ENCODE data around the gene ITPR1.
"Not testable (repeated sequence)": the region's sequence is repeated elsewhere in the genome, so short reads cannot be mapped to it uniquely, and the experiment has no call there.

Gene ITPR1

DNA sequence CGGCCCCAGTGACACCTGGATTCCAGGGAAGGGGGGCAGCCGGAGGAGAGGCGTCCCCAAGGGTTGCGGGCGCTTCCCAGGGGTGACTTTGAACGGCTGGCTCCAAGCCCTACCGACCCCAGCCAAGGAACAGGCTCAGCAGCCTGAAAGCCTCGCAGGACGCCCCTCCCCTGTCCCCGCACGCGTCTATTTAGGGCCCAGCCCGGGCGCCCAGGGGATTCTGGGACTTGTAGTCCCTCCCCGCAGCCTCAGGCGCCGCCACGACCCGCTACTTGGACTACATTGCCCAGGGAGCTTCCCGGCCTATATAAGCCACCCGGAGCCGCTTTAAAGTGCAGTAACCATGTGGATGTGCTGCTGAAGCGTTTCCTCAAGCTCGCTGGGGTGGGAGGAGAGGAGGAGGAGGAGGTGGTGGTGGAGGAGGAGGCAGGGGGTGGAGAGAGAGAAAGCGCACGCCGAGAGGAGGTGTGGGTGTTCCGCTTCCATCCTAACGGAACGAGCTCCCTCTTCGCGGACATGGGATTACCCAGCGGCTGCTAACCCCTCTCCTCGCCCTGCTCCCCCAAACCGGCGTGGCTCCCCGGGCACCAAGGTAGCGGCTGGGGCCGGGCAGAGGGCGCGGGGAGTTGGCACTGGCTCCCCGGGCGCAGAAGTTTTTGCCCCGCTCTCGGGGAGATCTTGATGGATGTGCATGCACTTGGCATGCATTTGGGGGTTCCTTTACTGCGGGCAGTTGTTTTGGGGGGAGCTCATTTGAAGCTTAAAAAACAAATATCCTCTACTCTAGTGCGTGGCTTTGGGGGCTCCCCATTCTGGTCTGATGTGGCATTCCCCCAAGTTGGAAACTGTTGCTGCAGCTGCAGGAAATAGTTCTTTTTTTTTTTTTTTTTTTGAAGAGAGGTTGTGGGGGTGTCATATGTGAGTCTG is at the start of gene ITPR1:
TSS of gene ITPR1 (plus strand) at position 335 of the 927 bp plus-strand sequence. CDS start 23,144 bp downstream, outside the sequence.
- peak; percentile 99 for DNase-seq

DNA sequence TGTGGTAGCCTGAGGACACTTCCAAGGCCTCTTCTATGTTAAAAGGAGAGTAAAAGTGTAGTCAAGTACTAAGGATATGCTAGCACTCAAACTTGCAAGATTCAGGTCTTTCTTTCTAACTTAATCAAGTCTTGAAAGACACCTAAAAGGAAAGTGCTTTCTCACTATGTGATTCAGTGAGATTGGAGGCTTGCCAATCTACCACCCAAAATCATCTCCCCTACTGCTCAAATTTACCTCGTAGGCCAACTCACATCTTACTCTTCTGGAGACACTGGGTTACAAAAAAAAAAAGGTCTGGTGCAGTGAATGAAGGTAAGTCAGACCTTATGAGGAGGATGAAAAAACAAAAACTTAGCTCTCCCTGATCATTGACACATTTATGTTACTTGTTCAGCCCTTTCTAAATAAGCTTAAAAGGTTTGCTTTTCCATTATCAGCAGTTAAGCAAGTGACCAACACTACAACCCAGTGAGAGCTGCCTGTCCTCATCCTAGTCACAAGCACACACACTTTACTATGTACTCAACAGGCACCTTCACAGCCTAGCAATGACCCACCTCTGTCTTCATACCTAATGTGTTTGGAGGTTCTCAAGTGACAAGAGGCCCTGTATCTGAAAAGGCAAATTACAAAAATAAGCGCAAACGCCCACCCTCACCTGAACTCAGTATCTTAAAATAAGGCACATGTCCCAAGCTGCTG is 45.7 kb upstream of the ITPR1 start:
- DNase-seq, result no peak

DNA sequence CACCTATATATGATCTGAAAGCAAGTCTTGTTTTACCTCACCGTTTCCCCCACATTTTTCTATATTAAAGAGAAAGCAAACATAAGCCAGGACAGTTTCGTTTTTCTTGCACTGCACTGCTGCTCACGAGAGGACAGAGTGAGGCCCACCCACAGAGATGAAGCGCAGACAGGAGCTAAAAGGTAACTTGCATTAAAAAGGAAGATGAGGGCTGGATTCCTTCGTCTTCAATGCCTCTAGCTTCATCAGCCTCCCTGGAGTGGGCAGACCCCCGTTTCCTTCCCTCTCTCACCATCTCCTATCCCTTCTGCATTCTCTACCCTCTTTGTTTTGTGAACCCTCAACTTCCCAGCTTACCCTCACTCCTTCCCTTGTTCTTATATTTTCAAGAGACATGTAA is 45.0 kb upstream of the ITPR1 start:
- DNase-seq, result no peak

DNA sequence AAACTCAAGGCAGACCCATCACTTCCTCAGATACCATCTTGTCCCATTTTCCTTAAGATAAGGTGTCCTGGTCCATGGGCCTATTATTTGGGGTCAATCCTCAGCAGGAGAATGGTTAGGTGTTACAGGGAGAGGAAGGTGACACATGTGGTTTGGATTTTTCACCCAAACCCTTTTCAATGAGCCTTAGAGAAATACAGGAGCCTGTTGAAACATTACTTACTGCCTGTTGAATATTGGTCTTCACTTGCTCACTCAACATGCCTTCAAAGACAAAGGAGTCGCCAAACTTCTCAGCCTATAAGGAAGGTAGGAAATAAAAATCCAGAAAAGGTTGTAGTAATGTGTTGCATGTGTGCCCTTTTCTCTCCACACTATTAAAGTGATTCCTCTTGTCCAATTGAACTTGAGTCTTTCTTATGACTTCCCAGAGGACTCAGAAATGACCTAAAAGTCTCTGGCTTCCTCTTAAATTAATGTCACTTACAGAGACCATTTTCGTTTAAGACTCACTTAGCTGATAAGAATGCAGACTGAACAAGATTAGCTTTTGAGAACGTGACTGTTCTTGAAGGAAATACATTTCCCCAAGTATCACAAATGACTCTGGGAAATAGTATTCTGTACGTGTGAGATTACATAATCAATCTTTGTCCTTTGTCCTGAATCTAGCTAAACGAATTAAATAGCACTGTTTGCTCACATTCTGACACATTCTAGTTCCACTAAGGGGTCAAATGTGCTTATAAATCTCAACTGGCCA is 43.9 kb upstream of the ITPR1 start:
- no peak for DNase-seq

DNA sequence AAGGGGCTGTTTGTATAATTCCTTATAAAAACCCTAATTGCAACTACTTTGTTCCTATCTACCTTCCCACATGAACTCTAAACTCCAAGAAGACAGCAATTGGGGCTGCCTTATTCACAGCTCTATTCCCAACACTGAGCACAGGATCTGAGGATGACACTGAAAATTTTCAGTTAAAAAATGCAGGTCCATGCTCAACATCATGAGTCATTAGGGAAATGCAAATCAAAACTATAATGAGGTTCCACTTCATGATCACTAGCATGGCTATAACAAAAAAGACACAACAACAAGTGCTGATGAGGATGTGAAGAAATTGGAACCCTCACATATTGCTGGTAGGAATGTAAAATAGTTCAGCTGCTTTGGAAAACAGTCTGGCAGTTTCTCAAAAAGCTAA is 39.0 kb upstream of the ITPR1 start:
- no peak for DNase-seq

DNA sequence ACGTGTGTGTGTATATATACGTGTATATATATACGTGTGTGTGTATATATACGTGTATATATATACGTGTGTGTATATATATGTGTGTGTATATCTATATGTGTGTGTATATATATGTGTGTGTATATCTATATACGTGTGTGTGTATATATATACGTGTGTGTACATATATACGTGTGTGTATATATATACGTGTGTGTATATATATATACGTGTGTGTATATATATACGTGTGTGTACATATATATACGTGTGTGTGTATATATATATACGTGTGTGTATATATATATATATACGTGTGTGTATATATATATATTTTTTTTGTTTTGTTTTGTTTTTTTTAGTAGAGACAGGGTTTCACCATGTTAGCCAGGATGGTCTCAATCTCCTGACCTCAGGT is 36.4 kb upstream of the ITPR1 start:
- not testable (repeated sequence) for DNase-seq

DNA sequence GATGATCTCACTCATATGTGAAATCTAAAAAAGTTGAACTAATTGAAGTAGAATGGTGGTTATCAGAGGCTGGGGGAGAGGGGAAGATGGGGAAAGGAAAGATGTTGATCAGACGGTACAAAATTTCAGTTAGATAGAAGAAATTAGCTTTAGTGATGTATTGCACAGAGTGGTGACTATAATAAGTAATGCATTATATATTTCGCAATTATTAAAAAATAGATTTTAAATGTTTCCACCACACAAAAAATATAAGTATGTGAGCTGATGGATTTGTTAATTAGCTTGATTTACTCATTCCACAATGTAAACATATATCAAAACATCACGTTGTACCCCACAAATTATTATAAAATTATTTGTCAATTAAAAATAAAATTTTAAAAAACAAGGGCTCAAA is 34.2 kb upstream of the ITPR1 start:
- DNase-seq, result no peak

DNA sequence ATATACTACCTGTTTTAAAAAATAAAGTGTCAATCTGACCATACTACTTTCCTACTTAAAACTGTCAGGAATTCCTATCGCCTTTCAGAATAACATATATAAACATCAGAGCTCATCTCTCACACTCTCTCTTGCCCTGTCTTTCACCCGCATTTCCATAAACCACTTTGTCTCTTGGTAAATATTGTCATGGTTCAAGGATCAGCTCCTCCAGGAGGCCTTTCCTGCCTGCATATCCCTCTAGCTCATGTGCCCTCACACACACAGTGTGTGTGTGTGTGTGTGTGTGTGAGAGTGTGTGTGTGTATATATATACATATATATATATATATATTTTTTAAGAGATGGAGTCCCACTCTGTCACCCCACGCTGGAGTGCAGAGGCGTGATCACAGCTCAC is 32.8 kb upstream of the ITPR1 start:
- no peak for DNase-seq

DNA sequence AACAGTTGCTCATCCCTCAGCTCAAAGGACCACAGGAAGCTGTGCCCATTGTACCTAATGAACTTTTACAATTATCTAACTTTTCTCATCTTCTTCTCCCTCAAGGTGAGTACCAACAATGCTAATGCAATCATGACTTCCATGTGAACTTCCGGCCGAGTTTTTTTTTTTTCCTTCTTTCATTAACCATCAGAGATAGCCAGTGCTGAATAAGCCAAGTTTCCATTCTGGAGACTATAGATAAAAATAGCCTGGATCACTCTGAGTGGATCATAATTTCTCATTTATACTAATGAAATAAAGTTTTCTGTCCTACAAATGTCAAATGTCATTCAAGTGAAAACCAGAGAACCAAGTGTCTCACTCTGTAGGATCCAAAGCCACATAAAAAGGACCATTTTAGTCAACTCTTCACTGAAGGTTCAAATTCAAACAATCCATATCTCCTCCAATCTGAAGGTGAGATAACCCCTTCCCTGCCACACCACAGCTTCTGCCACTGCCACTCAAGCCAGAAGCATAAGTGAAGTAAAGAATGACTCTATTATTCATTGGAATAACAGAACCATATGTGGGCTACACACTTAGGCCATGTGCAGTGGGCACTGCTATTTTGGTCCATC is 31.6 kb upstream of the ITPR1 start:
- no peak for DNase-seq

DNA sequence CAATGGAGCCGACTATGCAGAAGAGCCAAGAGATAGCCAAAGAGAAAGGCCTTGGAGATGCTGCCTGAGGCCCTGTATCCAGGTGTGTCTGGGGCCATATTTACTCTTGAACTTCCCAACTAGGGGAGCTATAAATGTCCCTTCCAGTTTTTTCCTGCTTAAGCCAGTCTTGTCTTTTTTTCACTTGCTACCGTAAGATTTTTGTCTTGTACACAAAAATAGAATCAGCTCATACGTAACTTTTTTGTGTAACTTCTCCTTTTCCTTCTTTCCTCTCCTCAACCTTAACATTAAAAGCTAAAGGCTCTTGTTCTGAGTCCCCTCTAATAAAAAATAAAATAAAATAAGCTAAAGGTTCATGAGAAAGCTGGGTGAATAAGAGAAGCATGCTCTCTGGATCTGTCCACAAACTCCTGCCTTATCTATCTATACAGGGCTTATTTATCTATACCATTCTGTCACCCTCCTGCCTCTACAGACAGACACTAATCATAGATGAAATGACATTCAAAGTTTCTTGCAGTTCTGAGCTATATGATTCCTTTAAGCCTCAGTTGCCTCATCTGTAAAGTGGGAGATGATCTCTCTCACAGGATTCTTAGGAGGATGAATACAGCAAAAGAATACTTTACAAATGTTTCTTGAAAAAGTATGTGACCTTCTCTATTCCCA is 30.6 kb upstream of the ITPR1 start:
- DNase-seq, result no peak

DNA sequence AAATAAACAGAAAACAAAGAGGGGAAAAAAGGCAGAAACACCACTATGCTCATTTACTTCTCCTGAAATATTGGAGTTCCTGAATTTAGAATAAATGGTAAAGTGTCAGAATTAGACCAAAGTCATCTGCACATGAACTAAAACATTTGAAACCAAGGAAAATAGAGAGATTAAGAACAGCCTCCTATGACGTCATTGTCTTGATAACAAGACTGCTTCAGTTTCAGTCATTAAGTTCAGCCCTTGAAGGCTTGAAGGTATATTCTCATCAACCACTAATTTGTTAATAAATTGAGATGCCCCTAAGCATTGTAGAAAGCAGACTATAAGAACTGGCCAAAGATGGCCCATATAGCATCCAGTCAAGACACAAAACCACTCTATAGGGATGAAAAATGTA is 28.6 kb upstream of the ITPR1 start:
- no peak for DNase-seq

DNA sequence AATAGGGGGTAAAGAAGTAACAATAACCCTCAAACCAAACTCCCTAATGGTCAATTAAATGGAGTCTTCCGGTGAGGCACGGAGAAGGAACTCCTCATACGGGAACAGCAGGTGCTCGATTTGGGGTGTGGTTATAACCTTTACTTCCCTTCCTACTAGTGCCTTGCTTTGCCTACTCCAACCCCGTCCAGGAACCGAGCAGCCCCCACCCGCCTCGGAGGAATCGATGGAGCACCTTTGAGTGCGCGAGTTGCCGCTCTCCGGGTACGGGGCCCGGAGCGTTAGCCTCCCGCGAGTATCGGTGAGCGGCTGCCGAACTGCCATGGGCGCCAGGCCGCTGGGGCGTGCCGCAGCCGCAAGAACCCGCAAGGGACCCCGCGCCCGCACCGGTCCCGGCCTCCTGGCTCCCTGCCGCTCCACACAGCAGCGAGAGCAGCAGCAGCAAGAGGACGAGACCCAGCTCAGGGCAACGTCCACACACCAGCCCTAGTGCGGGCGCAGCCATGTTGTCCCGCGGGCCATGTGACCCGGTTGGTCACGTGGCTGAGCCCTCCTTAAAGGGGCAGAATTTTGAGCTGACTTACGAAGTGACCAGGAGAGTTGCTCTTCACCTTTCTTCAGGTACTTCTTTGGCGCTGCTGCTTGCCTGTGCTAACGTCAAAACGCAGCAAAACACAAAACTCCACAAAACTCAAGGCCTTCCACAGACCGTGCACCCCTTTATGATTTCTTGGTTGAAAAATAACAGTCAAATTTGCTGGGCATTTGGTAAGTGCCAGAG is 26.2 kb upstream of the ITPR1 start, which contains the start of gene SUMF1:
TSS of gene SUMF1 (minus strand) at position 529 of the 781 bp plus-strand sequence. CDS start at position 505, 24 bp downstream.
- peak; percentile 63 for DNase-seq

DNA sequence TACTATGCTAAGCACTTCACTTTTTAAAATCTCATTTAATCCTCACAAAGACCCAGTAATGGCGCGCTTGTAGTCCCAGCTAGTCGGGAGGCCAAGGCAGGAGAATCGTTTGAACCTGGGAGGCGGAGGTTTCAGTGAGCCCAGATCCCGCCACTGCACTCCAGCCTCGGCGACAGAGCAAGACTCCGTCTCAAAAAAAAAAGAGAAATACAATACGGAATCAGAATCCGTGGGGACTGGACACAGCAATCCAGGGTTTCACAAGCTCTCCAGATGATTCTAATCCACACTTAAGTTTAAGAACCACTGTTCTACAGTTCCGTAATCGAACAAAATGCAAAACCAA is 25.7 kb upstream of the ITPR1 start:
- no peak for DNase-seq

DNA sequence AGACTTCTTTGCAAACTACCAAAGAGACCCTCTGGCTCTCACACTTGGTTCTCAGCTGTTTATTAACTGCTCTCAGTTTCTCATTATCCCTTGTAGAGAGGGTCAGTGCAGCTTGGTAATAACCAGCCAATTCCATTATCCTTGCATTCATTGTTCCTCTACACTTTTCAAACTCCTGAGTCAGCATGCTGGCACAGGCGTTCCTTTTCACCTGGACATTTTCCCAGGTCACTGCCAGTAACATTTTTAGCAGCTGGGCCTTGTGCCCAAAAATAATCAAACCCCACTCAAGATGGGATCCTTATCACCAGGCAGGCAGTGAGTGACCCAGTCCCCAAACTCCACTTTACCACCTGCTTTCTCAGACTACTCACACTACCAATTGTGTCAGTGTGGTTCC is 21.2 kb upstream of the ITPR1 start:
- no peak for DNase-seq

DNA sequence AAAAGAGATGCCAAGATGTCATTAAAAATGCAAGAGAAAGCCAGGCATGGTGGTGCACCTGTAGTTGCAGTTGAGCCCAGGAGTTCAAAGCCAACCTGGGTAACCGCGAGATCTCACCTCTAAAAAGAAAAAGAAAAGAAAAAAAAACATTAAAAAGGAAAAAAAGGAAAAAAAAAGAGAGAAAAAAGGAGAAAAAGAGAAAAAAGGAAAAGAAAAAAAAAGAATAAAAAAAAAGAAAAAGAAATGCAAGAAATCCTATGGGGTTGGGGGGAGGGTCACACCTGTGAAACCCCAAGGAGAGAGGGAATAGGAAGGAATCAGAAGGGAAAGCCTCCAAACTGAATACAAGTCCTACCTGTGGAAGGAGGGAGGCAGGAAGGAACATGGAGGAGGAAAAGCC is 20.8 kb upstream of the ITPR1 start:
- no peak for DNase-seq

DNA sequence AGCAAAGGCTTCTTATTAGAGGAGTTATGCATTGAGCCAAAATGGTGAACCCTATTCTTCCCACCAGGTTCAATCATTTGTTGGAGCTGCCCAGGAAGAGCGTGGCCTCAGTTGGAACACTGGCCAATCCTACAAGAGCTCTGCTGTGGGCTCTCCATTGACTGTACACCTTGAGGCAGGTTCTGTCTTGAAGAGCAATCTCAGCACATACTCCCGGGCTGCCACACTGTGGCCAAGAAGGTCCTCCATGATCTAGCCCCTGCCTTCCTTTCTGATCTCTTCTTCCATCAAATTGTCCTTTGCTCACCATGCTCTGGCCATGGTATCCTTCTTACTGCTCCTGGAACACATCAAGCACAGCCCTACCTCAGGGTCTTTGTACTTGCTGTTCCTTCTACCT is 20.4 kb upstream of the ITPR1 start:
- DNase-seq, result no peak

DNA sequence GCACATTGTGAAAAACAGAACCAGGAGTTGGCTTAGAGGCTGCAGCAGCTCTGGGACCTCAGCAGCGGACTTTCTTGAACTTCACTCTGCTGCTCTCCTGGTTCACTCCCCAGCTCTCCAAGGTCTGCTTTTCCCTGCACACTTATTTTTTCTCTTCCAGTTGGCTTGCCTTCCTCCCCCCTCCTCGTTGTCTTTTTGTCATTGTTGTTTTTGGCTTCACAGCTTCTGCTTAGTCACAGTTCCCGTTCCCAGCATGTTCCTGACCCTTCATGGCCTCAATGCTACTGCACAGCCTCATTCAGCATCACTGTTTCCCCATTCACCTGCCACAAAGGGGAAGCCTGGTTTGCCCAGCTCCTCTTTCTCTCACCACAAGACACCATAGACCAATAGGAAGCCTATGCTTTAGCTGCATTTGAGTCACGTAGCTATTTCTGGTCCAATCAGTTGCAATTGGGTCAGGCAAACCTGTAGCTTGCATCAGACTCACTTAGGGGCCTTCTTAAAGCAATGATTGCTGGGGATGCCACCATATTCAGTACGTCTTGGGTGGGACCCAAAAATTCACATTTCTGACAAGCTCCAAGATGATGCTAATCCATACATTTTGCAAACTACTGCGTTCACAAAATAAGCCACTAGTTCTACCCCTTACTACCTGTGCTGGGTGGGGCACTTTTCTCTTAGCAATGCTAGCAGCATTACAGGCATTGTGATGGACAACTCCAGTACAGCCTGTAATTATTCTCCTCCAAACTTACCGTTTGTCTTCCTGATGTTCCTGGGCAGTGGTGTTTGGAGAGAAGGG is 18.3 kb upstream of the ITPR1 start:
- no peak for DNase-seq

DNA sequence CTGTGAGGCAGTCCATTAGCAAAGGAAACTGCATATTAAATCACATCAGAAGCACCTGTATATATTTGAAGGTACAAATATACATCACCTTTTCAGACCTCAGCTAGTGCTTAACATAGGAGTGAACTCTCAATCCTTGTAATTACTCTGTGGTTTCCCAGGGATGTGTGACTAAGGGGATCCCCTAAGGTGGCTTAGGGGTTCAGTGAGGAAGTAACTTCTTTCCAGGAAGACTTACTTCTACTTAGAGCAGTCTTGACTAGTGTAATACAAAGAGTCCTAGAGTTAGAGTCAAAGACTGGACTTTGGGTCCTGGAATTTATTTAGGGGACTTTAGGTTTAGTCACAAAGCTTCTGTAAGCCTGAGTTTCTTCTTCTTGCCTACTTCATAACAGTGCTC is 17.3 kb upstream of the ITPR1 start:
- DNase-seq, result no peak

DNA sequence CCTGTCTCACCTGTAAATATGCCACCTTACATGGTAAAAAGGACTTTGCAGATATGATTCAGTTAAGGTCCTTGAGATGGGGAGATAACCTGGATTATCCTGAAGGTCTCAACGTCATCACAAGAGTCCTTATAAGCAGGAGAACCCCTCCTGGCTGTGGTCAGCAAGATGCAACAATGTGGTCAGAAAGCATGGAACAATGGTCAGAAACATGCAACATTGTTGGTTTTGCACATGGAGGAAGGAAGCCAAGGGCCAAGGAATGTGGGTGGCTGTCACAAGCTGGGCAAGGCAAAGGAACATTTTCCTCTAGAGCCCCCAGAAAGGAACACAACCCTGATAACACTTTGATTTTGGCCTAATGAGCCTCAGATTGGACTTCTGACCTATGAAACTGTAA is 16.7 kb upstream of the ITPR1 start:
- DNase-seq, result no peak

DNA sequence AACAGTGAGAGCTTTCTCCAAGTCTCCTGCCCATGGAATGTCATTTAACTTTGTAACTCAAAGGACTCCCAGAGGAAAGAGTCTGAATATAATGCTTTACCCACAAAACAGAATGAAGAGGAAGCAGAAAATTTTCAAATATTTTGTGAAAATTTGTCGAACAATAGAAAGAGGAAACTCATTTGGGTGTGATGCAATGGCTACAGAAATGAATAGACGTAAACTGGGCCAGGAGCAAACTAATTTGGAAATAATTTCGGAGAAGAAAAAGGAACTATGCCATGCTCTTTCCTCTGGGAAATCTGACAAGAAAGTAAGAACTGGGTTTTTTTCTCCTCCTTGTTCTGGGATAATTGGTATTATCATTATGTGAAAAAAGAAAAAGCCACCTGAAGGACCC is 14.9 kb upstream of the ITPR1 start:
- DNase-seq, result no peak

DNA sequence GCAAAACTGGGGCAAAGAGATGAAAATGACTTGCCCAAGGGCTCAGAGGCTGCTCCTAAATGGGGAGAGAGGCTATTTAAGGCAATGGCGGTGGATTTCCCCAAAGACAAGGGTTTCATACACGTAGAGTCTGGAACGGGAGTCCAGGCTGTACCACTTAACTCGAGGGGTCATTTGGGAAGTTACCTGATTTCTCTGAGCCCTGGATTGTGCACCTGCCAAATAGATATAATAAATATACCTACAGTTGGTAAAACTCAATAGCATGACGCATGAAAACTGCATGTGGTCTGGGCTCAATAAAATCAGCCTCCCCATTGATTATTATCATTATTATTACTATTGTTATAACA is 1.3 kb upstream of the ITPR1 start:
- DNase-seq, result no peak
